ENCODE data around the gene RPLP2.

RPLP2 gene

GRCh38 chr11:837990-838307 is 28.2 kb downstream of the RPLP2 start:
- no peak for DNase-seq

DNA sequence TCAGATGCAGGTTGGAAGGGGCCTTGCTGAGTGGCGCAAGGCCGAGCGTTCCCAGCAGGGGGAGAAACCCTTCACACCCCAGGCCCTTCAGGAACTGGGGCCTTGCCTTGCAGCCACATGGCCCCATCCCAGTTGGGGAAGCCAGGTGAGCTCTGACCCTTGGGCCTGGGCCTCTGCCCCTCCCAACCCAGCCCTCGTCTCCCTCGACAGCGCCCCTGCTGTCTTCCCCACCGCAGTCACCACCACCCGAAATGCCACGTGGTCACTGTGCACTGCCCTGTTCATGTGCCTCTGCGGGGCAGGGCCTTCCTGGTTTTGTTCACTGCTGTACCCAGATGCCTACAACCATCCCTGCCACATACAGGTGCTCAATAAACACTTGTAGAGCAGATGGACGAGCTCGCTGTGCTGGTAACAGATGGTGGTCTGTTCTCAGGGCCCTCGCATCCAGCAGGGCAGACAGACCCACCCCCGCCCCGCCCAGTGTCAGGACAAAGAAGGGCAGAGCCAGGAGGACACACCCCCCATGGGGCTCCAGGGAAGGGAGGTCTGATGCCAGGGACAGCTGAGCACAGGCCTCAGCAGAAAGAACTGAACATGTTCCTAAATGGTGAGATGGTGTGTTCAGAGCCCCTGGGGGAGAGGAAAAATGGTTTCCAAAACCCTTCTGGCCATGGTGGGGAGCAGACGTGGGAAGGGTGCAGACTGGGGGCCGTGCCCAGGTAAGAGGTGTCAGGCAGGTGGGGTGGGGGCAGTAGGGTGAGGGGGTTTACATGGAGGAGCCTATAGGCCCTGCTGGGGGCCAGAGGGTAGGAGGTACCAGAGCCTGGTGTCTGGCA is 28.9 kb downstream of the RPLP2 start:
- DNase-seq = no peak

DNA sequence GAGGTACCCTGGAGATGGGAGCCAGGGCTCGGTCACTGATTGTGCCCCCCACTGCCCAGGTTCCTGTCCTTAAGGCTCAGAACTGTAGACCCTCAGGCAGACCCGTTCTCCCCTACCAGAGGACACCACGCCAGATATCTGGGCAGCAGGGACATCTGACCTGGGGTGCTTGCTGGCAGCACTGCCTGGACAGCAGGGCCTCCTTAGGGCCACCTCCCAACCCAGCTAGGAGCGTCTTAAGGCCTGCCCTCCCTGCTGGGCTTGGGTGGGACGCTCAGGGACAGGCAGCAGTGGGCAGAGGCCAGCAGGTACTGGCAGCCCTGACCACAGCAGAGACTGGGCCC is 29.5 kb downstream of the RPLP2 start:
- DNase-seq = no peak

- no peak for DNase-seq
Observed at GRCh38 chr11:839875-840617, 30.3 kb downstream of the RPLP2 start.

DNA sequence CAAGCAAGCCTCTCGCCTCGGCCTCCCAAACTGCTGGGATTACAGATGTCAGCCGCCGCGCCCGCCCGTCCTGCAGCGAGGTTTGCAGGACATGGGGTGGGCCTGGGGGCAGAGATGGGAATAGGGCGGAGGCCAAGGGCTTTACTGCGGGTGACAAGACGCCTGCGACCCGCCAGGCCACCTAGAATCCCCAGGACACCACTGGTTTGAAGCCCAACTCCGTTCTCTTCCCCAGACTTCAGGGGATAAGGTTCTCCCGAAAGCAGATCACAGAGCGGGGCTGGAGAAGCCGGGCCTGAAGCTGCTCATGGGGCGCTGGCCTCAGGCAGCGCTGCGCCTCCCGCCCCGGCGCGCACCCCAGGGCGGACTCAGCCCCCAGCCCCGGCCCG is 32.2 kb downstream of the RPLP2 start:
- no peak for DNase-seq

DNA sequence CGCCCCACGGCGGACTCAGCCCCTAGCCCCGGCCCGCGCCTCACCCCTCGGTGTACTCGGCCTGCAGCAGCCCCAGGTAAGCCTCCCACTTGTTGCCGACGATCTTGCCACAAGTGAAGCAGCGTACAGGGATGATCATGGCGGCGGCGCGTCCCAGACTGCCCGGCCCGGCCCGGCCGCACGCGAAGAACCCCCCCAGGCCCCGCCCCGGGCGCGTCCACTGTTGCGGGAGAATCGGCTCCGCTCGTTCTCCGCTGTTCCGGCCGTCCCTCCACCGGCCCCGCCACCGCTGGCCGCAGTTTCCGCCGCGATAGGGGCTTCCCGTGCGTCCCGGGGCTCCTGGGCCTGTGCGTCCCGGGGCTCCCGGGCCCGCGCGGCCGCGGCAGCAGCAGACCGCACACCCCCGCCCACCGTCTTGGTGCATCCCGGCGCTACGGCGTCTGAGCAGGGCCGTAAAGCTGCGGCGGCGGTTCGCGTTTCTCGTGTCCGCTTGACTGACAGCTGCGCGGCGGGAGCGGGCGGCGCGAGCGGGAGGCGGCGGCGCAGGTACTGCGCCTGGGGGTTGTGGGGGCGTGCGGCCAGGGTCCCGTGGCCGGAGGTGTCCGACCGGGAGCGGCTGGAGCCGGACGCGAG is 32.7 kb downstream of the RPLP2 start, which contains the start of the genes POLR2L and TSPAN4:
Gene POLR2L, minus strand, starts transcription at position 160 of the 633 bp plus-strand sequence. Its CDS starts 21 bp downstream, at position 139.
Gene TSPAN4, plus strand, starts transcription at position 483 of the 633 bp plus-strand sequence. CDS start 7,453 bp downstream, outside the sequence.
- DNase-seq = peak; percentile 86

DNA sequence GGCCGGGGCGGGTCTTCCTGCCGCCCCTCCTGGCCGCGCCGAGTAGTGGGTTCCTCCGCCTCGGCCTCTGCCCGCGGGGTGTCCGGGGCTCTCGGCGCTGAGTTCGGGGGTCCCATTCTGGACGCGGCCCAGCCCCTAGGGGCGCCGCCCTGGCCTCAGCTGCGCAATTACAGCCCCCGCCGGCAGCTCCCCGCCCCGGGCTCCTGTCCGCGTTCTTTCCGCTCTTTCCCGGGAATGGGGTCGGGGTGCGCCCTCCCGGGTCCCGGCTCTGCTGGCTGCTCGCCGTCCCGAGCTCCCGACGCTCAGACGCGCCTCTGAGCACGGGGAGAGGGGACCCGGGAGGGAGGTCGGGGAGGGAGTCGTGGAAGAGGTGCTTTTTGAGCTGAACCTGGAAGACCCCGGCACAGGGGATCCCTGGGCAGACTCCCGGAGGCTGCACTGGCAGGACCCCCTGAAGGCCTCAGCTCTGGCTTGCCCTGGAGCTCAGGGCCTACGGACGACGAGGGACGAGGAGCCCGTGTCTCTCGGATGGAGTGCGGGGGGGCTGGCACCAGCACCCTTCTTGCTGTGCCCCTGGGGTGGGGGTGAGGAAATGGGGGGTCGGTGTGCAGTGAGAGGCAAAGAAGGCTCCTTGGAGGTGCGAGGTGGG is 33.4 kb downstream of the RPLP2 start:
- no peak for DNase-seq

DNA sequence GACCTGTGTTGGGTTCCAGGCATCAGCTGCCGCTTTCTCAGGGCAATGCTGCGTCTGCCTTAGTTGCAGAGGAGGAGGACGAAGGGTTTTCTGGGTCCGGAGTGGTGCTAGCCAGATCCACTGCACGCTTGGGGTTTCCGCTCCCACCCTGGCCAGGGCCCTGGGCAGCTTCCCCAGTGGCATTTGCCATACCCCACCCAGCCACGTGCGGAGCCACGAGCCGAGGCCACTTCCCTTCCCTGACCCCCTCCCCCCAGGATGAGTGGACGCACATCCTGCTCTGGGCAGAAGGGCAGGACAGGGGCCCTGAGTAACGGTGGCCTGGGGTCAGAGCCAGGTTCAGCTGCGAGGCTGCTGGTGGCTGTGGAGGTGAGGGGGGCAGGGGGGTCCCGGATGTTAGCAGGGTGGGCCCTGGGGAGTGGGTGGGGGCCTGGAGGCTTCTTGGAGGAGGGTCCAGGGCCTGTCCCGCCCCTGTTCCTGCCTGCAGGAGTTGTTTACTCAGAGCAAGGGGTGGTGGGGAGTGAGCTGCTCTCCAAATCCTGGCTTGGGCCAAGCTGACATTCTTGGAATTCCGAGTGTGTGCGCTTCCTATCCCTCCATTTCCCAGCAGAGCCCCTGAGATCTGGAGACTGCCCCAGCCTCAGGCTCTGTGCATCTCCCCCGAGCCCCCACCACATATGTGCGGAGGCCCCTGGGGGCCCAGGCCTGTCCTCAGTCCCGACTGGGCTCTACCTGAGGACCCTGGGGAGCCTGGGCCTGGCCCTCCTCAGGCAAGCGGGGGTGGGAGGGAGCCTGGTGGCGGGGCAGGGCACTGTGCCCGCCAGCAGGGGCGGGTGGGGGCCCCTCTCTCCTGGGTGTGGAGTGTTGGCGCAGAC is 34.3 kb downstream of the RPLP2 start:
- no peak for DNase-seq

DNA sequence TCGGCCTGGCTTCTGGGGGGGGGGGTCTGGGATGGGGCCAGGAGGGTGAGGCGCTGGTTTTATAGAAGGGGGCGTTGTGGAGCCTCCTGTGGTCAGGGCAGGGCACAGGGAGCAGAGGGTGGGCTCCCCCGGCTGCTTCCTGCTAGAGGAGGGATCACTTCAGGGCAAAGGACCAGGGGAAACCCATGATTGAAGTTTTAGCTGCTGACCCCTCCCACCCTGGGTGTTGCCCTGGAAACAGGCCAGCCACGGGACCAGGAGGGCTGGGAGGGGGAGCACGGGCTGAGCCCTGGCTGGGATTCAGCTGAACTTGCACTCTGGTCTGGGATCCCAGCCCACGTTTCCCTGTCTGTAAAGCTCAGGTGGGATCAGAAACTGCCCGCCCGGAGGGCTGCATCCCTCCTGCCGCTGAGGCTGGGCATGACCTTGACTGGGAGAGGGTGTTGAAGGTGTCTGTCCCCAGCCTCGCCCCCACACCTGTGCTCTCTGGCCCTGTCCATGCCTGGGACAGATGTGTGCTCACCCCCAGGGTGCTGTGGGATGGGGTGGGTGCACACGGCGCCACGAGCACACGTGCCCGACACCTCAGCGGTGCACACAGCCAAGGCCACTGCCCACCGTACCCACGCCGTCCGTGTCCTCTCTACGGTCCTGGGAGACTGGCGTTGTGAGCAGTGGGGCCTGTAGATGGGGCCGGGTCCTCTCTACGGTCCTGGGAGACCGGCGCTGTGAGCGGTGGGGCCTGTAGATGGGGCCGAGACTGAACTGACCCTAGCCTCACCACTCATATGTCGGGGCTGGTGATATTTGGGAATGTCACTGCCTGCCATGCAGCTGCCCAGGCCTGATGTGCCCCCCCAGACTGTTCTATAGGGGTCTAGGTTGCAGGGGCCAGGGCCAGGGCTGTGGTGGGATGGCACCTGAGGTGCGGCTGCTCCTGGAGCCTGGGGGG is 35.2 kb downstream of the RPLP2 start:
- DNase-seq = peak; percentile 19

DNA sequence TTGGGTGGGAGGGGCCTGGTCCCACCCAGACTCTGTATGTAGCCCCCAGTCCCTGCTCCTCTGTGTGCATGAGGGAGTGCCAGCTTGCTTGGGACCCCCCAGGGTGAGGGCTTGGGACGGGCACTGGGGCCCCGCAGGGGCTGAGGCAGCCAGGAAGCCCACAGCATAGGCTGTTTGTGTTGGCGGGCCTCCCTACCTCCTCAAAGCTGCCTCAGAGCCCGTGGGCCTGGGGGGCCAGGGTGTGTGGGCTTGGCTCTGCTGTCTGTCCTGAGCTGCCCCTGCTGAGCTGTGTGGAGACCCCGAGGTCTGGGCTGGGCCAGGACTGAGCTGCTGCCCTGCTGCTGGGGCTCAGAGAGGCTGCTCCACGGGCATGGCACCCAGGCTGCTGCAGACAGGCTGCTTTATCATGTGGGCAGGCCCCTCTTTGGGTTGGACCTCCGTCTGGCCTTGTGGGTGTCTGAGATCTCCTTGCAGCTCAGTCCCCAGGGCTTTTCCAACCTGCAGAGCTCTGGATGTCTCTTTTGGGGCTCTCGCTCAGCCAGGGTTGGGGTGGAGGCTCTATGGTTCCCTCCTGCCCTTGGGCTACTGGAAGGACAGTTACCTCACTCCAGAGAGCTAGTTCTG is 36.2 kb downstream of the RPLP2 start:
- no peak for DNase-seq

GRCh38 chr11:846496-847098 is 36.8 kb downstream of the RPLP2 start:
- DNase-seq = no peak

DNA sequence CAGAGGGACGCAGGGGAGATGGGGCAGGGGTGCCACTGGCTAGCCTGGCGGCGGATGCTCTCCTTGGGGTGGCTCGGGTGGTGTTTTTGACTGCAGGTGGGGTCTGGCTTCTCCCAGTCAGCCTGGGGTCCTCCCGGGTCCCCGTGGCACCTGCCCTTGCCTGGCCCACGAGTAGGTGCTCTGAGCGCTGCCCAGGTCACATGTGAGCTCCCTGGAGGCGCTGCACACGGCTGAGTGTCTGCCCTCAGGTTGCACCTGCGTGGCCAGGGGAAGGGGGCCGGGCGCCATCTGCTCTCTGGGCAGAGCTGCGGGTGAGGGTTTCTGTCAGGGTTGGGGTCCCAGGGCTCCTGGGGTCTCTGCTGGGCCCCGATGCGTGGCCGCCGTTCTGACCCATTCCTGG is 38.1 kb downstream of the RPLP2 start:
- no peak for DNase-seq

DNA sequence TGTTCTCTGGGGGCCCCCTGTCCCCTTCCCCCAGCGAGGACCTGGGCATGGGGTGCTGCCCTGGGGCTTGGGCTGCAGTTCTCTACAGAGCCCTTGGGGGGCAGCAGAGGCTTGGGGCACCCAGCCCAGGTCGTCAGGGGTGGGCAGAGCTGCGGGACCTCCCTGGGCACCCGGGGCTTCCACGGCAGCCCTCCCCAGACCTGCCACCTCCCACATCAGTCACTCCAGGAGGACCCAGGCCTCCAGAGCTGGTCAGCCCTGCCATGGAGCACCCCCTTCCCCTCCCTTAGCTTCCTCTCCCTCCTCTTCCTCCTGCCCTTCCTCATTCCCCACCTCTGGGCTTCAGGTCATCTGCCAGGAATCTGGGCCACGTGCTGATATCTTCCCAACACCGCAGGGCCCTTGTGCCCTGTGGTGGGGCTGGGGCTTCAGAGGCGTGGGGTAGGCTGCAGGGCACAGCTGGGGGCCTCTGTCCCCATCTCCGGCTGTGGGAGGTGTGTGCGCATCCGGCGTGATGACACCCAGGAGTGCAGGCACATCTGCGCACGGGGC is 38.7 kb downstream of the RPLP2 start:
- DNase-seq = peak; percentile 21

DNA sequence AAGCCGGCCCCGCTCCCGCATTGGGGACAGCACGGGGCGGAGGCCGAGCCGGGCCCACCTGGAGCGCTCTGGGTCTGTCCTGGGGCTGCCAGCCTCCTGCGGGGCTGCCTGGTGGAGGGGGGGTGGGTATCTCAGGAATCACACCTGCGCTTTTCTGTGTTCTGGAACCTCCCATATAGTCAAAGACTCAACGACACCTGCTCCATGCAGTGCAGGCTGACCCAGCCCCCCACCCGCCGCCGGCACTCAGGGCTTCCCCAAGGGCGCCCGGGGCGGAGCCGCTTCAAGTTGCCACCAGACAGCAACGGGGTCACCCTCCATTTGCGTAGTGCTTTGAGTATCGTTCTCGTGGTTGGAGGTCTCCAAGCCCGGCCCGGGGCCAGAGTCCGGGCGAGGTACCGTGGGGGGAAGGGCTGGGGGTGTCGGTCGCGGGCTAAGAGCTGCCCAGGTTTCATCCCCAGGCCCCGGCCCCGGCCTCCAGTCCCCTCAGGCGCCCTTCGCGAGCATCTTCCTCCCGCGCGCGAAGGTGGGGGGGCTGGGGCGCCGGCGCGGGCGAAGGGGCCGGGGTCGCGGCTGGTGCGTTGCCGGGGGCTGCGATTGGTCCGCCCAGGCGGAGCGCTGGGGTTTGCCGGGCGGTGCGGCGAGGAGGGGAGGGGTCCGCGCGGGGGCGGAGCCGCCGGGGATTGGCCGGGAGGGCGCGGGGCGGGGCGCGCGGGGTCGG is 39.5 kb downstream of the RPLP2 start:
- DNase-seq = no peak

GRCh38 chr11:849951-850774 is 40.4 kb downstream of the RPLP2 start:
- no peak for DNase-seq

GRCh38 chr11:850775-851763 is 41.3 kb downstream of the RPLP2 start:
- DNase-seq = no peak

DNA sequence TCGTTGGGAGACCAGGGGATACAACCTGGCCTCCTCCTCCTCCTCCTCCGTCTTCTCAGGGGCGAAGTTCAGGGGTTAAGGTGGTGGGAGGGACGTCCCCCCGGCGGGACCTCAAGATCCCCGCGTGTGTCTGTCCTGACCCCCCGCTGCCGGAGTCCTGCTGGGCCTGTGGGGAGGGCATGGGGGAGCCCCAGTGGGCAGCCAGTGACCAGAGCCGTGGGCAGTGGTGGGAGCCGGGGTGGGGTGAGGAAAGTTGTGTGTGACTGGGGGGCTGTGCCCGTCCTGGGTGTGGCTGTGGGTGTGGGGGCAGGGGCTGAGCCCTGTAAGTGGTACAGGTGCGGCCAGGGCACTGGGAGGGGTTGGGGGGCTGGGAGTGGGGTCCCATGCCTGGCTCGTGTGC is 43.0 kb downstream of the RPLP2 start:
- no peak for DNase-seq
